HG03097 (cell line): ENCODE data around the gene FOXN1.
"Not testable (repeated sequence)": the region's sequence is repeated elsewhere in the genome, so short reads cannot be mapped to it uniquely, and the experiment has no call there.

Source experiments
- ATAC-seq: cut with Tn5 transposase; IDR thresholded peaks from one replicate; pipeline ENCODE4 v1.9.1; 2021; ENCODE audit not compliant: unreplicated experiment, low FRiP score

The FOXN1 gene

GRCh38 chr17:28572259-28573039, 66.3 kb downstream of the FOXN1 start:
- ATAC-seq, result no peak

DNA sequence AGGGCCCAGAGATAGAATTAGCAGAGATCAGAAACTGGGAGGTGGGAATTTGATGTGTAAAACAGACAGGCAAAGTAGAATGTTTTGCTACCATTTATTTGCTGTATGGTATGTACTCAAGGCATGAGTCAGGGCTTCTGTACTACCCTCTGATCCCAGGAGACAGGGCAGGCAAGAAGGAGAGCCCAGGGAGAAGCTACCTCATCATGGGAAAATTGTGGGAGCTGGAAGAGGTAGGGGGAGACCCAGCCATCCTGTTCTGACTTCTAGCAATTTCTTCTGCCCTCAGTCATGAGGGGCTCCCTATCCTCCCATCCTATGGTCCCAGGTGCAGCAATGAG, 66.9 kb downstream of the FOXN1 start:
- ATAC-seq, result no peak

GRCh38 chr17:28573521-28573920, 67.4 kb downstream of the FOXN1 start:
- no peak for ATAC-seq

DNA sequence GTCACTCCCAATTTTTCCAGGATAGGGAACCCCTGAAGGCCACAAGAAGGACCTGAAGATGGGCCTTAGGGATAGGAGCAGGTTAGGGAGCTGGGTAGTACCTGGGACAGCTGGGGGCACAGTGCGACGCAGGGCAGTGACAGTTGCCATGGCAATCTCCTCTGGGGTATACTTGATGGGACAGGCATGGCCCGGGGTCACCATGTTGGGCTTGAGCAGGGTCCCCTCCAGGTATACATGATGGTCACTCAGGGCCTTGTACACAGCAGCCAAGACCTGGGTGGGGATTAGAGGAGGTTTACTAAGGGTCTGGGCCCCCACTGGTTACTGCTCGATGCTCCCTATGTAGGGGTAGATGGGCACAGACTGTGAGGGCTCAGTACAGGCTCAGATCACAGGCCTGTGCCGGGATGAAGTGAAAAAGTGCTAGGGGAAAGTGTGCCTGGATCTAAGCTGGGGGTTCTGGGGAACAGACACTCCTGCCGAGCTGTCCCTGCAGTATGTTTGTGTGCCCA, 67.9 kb downstream of the FOXN1 start:
- ATAC-seq, result no peak

DNA sequence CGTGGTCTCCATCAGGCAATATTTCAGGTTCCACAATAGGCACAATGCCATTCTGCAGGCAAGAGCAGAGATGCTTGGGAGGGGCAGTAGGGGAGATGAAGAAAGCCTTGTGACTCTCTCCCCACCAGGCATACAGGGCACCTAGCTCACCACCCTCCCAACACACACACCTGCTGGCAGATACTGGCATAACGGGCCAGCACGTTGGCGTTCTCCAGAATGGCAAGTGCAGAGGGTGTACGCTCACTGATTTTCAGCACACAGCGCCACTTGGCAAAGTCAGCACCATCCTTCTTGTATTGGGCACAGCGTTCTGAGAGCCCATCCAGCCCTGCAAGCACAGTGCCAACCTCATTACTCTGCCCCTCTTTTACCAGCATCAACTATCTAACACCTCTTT, 68.4 kb downstream of the FOXN1 start:
- no peak for ATAC-seq

DNA sequence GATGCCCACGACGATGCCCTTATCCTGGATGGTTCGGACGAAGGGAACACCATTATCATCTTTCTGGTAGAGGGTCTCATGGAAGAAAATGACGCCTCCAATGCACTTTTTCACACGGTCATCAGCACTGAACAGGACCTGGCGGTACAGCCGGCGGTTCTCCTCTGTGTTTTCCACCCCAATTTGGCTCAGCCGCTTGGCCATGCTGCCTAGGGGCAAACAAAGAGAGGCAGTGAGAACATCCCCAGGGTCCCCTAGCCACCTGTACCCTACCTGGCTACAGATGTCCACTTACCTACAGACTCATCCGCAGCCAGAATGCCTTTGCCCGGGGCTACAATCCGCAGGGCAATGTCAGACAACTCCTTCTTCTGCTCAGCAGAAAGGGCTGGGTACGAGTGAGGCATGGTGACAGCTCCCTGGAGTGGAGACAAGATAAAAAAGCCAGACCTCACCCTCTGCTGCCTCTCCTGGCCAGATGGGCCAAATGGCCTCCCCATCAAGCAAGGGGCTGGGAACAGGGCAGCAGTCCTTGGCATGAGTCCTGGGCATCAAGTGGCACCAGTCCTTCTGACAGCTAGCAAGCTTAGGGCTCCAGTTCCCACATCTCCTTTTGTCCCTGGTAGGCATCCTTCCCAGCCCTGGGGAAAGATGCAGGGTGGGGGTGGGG, 69.1 kb downstream of the FOXN1 start:
- no peak for ATAC-seq

- ATAC-seq, result not testable (repeated sequence)
Observed at GRCh38 chr17:28576016-28576415, 69.9 kb downstream of the FOXN1 start.

- peak; percentile 69 for ATAC-seq
Observed at GRCh38 chr17:28576758-28577465, 70.8 kb downstream of the FOXN1 start, which contains the start of gene ALDOC. TSS of gene ALDOC (minus strand) at chr17:28576895. CDS start at chr17:28575532, 1,363 bp downstream.

- ATAC-seq, result no peak
Observed at GRCh38 chr17:28577466-28577824, 71.3 kb downstream of the FOXN1 start.

GRCh38 chr17:28578246-28579195, 72.4 kb downstream of the FOXN1 start:
- ATAC-seq, result no peak

DNA sequence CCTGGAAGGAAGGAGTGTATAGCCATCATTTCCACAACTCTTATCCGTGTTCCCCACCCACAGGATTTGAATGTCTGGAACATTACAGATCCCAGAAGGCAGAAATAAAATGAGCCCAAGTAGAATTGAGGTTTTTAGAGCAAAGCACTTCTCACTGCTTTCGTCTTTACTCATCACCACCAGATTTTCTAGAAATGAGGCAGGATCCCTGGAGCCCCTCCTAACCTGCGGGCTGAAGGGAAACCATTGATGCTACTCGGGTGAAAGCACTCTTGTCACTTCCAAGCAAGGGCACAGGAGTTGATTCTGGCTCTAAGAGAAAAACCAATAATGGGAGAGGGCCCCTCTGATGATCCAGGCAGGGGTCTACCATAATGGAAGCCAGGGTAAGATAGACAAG, 73.4 kb downstream of the FOXN1 start:
- ATAC-seq, result no peak

DNA sequence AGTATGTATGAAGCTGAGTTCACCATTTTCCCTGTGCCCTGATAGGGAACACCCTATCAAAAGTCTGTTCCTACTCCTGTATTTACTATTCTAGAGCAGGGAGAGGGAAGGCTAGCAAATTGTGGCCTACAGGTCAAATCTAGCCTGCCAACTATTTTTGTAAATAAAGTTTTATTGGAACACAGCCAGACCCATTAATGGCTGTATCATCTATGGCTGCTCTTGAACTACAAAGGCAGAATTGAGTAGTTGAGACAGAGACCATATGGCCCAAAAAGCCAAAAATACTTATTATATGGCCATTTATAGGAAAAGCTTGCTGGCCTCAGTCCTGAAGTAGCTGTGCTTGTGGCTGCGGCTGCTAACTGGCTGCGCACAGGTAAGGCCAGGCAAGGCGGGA, 74.8 kb downstream of the FOXN1 start:
- ATAC-seq, result no peak

DNA sequence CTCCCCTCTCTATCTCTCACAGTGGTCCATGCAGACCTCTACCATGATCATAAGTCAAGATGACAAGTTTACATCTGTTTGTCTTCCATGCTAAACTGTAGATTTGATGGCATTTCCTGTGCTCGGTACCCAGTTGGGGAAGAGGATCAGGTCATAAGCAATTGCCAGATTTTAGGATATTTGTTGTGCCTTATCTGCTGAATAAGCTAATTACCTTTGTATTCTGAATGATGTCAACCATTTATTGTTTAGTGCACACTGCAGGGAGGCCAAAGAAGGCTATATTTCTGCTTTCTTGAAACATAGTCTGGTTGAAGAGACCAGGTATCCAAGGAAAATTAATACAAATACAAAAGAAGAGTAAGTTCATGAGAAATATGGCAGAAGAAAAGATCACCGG, 76.4 kb downstream of the FOXN1 start:
- ATAC-seq, result no peak

- ATAC-seq, result no peak
Observed at GRCh38 chr17:28584434-28584833, 78.3 kb downstream of the FOXN1 start.

- ATAC-seq, result no peak
Observed at GRCh38 chr17:28585851-28586250, 79.7 kb downstream of the FOXN1 start.
